HL-60 (cell line): ENCODE results near the gene LUZP2.

Experiments used
- CTCF ChIP-seq: IDR thresholded peaks from one replicate; pipeline ENCODE4 v1.5.1; 2011; ENCODE audit warnings: low read length, control low read depth, inconsistent platforms; ENCODE audit not compliant: insufficient read depth
- GABPA ChIP-seq: IDR thresholded peaks from 2 replicates; pipeline ENCODE4 v1.6.1; 2012; ENCODE audit warnings: low read depth
- POLR2AphosphoS5 ChIP-seq: IDR thresholded peaks from 2 replicates; pipeline ENCODE4 v1.6.1; 2012; ENCODE audit warnings: low read depth
- REST ChIP-seq: IDR thresholded peaks from 2 replicates; pipeline ENCODE4 v1.6.1; 2012; ENCODE audit warnings: low read depth; ENCODE audit not compliant: insufficient replicate concordance
- SPI1 ChIP-seq: IDR thresholded peaks from 2 replicates; pipeline ENCODE4 v1.6.1; 2012; ENCODE audit warnings: low read depth, mild to moderate bottlenecking, borderline replicate concordance

- TF ChIP-seq CTCF (no peak), POLR2AphosphoS5 (no peak), REST (no peak), GABPA (no peak), SPI1 (no peak)
Measured at GRCh38 chr11:24886880-24887619, 390.2 kb downstream of the LUZP2 start.
